Islet of Langerhans (tissue), 1 donor: ENCODE measurements around the gene PRDM15.

Source experiments
- FAIRE-seq: peaks from one replicate; lab custom pipeline; 2011; peaks lifted over from hg19 to GRCh38; lab: Jason Lieb, UNC

Gene PRDM15

DNA sequence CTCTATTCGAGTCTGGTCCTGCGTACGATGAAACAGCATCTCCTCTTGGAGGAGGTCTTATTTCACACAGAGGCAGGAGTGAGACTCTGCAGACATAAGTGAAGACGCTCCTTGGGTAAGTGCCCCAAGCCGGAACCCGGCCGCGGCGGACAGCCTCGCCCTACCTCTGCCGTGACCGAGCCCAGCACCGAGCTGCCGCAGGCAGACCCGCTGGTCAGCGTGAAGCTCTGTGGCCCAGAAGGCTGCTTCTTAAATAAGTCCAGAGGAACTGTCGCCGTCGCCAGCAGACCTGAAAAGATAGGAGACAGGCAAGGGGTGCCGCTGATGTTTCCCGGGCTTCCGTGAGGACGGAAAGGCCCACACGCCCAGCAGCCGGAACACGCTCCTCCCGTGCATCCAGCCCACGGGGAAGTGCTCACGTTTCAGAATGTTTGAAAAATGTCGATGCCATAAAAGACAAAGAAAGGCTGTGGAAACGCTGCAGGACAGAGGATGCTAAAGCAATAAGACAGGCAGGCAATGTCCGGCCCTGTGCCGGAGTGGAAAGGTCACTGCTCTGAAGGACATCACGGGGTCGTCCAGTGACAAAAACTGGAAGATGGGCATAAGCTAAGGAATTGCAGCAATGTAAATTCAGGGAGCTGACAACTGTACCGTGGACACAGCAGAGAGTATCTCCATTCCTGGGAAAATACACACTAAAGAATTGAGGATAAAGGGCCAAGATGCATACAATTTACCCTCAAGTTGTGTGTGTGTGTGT, 28.5 kb upstream of the PRDM15 start:
- FAIRE-seq = no peak

DNA sequence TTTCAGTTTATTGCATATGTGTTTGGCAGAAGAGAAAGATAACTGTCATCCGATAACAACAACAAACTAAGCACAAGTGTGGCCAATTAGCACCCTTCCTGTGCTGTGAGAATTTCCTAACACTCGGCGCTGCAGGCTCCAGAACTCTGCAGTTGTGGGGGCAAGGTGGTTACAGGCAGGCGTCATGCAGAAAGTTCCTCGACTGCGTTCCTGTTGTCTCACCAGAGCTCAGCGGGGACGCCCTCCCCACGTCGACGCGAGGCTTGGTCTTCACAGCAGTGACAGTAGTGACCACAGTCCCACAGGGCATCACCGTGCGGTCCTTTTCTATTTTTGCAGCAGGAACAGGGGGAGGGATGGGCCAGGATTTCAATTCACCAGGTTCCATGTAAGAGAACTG, 27.6 kb upstream of the PRDM15 start:
- no peak for FAIRE-seq

DNA sequence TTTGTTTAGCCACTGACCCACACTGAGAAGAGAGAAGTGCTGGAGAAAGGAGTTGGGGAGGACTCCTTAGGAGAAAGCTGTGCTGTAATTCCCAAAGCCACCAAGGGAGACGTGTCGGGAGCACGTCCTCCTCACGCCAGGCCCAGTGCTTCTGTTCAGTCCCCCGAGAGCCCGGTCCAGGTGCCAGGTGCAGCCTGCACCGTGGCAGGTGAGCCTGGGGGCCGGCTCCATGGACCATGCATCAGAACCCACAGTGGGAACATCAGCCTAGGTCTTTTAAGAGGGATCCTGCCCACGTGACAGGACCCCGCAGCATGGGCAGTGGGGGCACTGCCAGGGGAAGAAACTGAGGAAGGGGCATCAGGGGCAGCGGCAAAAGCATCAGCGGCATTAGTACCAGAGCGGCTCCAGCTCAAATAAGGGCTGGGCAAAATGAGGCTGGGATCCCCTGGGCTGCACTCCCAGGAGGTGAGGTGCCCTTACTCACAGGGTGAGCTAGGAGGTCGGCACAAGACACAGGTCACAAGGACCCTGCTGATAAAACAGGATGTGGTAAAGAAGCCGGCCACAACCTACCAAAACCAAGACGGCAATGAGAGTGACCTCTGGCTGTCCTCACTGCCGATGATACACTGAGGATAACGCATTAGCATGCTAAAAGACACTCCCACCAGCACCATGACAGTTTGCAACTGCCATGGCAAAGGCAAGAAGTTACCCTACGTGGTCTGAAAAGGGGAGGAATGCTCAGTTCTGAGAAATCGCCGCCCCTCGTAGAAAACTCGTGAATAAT, 24.6 kb upstream of the PRDM15 start:
- FAIRE-seq = no peak

- FAIRE-seq = no peak
Observed at GRCh38 chr21:41902946-41903345, 23.8 kb upstream of the PRDM15 start.

- no peak for FAIRE-seq
Observed at GRCh38 chr21:41901782-41902181, 22.6 kb upstream of the PRDM15 start.

DNA sequence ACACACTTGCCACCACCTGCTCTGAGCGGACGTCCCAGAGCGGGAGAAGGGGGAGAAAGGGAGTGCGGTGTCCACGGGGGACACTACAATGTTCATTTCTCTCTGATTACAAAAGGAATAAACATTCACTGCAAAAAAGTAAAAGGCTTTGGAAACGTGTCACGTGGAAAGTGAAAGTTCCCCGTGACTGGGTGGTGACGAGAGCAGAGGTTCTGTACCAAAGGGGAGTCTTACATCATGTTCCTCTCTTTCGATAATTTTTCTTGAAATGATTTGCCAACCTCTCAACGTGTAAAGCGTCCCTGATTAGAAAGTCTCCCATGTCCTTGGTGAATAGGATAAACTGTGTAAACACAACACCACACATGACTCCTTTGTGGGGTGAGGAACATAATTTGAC, 22.0 kb upstream of the PRDM15 start:
- no peak for FAIRE-seq

DNA sequence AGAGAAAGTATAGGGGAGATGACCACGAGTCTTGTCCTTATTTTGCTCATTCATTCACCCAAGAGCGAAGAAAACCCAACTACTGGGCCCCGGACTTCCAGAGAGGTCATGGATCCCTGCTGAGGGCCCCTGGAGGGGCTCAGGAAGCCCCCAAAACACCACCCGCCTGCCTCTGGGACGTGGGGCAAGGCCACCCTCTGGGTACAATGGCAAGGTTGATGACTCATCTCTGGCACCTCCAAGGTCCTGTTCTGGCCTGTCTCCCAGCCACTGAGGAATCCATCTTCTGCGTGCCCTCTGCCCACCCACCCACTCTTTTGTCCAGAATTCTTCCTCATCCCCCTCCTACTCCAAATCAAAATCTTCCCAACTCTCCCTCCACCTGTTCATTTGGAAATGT, 21.3 kb upstream of the PRDM15 start:
- no peak for FAIRE-seq

DNA sequence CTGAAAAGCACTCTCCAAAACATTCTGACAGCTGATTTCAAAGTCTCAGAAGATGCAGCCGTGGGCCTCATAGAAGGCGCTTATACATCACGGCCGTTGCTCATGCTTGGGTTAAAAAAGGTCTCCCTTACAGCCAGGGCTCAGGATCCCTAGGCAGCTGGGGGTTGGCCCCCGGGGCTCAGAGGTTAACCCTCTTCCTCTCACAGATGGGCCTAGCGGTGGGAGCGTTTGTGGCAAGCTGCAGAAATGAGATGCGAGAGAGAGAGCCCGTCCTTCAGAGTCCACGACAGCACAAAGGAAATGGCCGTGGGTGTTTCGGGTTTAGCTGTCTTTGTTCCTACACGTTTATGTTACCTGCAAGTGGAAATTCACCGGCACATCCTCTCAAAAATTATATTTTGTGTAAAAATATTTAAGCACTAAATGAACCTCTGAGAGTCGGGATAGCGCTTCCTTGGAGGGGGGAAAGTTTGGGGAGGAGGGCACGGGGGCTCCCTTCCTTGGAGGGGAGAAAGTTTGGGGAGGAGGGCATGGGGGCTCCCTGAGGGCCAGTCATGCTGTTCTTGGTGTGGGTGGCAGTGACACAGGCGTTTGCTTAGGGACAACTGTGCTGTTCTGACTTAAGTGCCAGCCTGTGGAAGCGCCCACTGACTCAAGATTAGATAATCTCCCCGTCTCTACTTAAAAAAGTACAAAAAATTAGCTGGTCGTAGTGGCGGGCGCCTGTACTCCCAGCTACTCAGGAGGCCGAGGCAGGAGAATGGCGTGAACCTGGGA, 20.5 kb upstream of the PRDM15 start:
- no peak for FAIRE-seq

- FAIRE-seq = no peak
Observed at GRCh38 chr21:41898998-41899397, 19.9 kb upstream of the PRDM15 start.

GRCh38 chr21:41897700-41898099, 18.6 kb upstream of the PRDM15 start:
- no peak for FAIRE-seq

- no peak for FAIRE-seq
Observed at GRCh38 chr21:41897047-41897669, 18.0 kb upstream of the PRDM15 start.

- no peak for FAIRE-seq
Observed at GRCh38 chr21:41895643-41896493, 16.7 kb upstream of the PRDM15 start.

- no peak for FAIRE-seq
Observed at GRCh38 chr21:41894922-41895557, 15.9 kb upstream of the PRDM15 start.

DNA sequence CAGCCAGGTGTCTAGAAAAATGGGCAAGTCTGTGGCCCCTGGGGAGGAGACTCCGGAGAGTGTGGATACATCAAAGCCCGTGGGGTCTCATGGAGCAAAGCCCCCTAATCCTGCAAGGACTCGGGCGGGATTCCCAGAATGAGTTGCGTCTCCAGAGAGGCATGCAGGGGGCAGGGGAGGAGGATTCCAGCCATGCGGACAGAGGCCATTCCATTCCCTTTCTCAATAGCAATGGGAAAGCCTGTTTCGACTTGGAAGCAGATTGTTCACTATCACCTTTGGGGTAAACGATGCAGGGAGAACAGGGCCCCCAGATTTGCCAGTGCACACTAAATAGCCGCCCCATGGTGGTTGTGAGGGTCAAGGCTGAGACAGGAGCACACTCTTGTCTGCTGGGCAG, 15.4 kb upstream of the PRDM15 start:
- no peak for FAIRE-seq

DNA sequence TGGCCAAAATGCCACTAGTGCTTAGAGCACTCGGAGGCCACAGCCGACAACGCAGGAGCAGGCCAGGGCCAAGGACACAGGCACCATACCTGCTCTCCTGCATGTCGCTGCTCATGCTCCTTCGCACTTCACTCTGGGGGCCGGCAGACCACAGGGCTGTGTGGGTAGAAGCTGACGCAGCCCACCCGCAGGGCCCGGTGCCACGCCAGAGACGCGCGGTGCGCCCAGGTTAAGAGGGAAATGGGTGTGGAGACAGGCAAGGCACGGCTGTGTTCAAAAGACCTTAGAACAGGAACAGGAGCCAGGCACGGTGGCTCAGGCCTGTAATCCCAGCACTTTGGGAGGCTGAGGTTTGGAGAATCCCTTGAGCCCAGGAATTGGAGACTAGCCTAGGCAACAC, 13.6 kb upstream of the PRDM15 start:
- FAIRE-seq = no peak

DNA sequence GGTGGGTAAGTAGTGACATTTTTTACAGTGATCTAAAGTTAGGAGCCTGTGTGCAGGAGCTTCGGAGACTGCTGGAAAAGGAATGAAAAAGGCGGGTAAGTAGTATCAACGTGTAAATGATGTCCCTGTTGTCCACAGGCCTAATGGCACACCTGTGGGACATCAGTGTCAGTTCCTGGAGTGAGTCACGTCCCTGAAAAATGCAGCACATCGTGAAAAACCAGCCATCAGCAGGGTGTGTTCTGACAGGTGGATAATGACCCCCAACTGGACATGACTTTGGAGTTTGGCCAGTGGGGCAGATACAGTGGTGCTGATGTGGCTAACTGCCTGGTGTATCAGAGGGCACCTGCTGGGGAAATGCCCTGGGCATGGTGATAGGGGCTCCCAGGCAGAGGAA, 12.0 kb upstream of the PRDM15 start:
- no peak for FAIRE-seq

DNA sequence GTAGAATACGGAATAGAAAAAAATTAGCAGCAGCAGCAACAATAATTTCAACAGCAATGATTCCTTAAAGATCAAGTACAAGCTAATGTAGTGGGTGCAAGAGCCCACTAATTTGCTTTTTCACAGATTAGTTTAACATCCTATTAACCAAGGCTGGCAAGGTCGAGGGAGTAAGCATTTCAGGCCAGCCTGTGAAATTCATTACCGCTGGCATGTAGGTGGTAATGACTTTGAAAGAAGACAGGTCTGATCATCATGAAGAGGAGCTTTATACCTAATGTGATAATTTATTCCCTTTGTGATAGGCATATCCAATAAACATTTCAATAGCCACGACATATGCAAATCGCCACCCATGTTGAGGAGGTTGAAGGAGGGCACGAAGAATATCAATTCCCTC, 11.2 kb upstream of the PRDM15 start:
- no peak for FAIRE-seq

DNA sequence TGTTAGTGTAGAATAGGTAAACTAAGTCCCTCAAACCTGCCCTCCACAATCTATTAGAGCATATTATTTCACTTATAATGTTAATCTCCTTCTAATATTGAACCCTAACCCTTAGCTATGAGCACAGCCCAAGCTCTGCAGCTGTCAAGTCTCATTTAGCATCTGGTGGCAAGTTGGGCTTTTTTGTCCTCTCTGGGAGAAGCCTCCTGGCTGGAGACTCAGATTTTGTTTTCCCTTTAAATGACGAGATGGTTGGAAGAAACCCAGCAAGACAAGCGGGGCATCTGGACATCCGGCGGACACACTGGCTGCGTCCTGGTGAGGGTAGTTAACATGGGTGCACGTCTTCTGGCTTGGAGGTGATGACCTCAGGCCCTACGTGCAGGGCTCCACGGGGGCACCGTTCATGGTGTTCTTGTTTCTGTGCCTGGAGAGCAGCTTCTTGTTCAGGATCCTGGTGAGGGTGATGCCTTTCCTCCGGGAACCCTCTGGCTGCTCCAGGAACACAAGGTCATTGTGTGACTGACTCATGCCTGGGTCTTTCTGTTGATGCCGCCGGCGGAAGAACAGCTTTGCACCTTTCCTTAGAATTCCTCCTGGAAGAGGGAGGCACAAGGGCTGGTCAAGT, 9.7 kb upstream of the PRDM15 start:
- FAIRE-seq = no peak

DNA sequence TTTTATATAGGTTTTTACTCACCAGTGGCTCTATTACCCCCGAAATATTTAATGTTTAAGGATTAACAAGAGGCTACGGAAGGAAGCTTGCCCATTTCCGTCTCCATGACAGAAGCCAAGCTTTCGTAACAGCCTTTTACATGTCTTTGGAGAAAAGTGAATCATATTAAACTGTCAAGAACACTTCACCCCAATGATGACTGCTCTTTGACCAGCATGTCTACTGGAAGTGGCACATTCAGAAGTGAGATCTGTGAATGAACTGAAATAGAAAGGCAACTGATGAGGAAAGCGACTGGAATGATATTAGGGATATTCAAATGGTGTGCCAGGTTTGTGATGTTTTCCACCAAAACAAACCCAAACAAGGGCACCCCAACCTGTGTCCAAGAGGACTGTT, 8.5 kb upstream of the PRDM15 start:
- no peak for FAIRE-seq

DNA sequence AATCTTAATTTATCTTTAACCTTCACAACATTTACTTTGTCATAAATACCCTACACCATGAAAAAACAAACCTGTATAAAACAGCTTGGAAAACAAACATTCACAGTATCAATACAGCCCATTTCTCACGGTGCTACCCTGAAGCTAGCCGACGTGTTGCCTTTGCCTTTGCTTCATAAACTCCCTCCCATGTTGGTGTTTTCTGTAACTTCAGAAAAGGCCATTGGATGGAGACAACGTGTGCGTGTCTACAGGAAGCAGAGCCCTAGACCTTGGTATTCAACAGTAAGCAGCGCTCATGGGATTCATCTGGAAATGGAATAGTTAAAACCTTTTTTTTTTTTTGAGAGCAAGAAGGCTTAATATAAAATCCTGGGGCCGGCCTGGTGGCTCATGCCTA, 7.2 kb upstream of the PRDM15 start:
- FAIRE-seq = no peak
